SKM-1 treated with dmso at 0.1 percent for 144 hours (cell line): ENCODE data around the gene NUTM2E.
"Not testable (repeated sequence)": the region's sequence is repeated elsewhere in the genome, so short reads cannot be mapped to it uniquely, and the experiment has no call there.

Experiments
- DNase-seq: peaks from one replicate; lab custom pipeline; 2025; ENCODE audit not compliant: unreplicated experiment; lab: John Stamatoyannopoulos, UW

Gene NUTM2E, protein sequence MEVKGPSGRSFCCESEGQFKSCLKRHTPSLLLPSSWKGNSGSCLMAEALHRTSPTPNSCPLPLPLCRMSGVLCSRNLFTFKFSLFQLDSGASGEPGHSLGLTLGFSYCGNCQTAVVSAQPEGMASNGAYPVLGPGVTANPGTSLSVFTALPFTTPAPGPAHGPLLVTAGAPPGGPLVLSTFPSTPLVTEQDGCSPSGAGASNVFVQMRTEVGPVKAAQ (N-terminal part only)

DNA sequence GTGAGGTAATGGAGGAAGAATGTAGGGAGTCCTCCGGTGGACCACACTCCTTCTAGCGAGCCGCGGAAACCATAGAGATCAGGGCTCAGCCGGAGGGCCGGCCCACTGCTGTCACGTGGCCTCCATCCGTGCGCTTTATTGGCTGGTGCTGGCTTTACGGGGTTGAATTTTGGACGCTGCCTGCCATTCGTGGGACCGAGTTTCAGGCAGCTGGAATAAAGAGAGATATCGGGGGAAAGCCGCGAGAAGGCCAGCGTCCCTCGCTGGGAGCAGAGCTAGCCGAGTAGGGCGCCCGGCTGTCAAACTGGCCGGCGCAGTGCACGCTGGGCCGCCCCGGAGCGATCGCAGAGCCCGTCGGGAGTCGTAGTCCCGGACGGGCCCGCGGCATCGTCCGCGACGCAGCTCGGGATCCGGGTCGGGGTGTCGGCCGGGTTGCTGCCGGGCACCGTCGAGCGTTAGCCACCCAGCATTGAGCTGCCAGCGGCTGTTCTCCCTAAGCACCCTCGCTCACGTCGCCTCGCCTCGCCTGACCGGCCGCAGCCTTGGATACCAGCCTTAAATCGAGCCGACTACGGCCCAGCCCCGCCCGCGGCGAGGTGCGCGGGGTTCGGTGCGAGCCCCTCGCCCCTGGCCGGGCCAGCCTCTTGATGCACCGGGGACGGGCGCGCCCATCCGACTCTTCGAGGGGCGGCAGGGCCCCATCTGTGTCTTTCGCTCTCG, at the start of gene NUTM2E:
Gene NUTM2E, plus strand, starts transcription at position 244 of the 720 bp plus-strand sequence. CDS start 15,002 bp downstream, outside the sequence.
- DNase-seq, result peak; percentile 76

GRCh38 chr10:79777997-79778396, 48.5 kb upstream of the NUTM2E start:
- not testable (repeated sequence) for DNase-seq

GRCh38 chr10:79779310-79779938, 47.1 kb upstream of the NUTM2E start:
- DNase-seq, result peak; percentile 40

GRCh38 chr10:79779992-79780391, 46.5 kb upstream of the NUTM2E start:
- DNase-seq, result not testable (repeated sequence)

- not testable (repeated sequence) for DNase-seq
These were observed 45.0 kb upstream of the NUTM2E start for GRCh38 chr10:79781584-79781983.

- not testable (repeated sequence) for DNase-seq
These were observed 39.0 kb upstream of the NUTM2E start for GRCh38 chr10:79787455-79787952.

GRCh38 chr10:79789351-79789750, 37.2 kb upstream of the NUTM2E start:
- not testable (repeated sequence) for DNase-seq

GRCh38 chr10:79791906-79792517, 34.5 kb upstream of the NUTM2E start:
- not testable (repeated sequence) for DNase-seq

DNA sequence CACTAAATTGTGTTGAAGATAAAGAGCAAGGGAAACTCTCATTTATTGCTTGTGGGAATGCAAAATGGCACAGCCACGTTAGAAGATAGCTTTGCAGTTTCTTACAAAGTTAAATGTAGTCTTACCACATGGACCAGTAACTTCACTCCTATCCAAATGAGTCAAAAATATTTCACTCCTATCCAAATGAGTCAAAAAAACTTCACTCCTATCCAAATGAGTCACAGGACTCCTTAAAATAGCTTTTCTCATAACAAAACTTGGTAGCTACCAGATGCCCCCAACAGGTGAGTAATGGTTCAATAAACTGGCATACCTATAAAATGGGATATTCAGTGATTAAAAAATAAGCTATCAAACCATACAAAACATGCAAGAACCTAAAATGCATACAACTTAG, 27.2 kb upstream of the NUTM2E start:
- DNase-seq, result not testable (repeated sequence)

- DNase-seq, result not testable (repeated sequence)
These were observed 20.7 kb upstream of the NUTM2E start for GRCh38 chr10:79805857-79806256.

DNA sequence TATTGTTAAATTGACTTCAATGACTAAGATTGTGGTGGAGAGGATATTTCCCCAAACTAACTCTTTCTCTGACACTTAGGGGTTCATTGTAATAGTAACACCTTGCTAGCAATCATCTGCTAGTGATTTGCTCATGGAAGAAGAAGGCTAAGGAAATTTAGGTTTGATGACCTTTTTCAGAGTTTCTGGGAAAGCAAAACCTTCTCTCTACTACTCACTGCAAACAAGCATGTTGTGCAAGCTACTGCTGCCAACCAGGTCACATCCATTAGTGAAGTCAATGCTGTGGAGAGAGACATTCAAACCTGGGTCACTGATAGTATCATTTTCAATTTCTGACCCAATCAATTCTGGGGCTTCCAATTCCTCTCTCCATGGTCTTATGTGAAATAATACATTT, 14.6 kb upstream of the NUTM2E start:
- not testable (repeated sequence) for DNase-seq

DNA sequence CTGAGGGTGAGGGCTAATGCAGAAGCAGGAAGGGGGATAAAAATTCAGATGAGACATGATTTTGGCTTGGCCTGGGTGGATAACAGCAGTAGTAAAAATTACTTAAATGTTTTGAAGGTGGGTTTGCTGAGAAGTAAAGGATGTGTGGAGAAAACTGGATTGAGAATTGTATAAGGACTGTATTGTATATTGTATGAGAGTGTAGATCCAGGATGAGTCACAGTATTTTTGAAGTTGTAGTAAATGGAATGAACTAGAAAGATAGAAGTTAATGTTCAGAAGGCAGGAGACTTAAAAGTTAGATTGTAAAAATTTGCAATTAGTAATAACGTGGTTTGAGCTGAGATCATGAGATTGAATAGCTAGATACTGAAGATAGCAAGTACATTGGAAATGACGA, 10.2 kb upstream of the NUTM2E start:
- not testable (repeated sequence) for DNase-seq

DNA sequence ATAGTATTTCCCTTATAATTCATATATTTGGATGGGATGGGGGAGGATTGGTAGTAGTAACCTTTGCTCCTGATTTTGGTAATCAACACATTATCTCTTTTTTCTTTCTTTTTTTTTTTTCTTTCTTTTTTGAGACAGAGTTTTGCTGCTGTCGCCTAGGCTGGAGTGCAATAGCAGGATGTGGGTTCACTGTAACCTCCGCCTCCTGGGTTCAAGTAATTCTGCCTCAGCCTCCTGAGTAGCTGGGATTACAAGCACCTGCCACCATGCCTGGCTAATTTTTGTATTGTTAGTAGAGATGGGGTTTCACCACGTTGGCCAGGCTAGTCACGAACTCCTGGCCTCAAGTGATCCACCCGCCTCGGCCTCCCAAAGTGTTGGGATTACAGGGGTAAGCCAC, 3.2 kb upstream of the NUTM2E start:
- not testable (repeated sequence) for DNase-seq

DNA sequence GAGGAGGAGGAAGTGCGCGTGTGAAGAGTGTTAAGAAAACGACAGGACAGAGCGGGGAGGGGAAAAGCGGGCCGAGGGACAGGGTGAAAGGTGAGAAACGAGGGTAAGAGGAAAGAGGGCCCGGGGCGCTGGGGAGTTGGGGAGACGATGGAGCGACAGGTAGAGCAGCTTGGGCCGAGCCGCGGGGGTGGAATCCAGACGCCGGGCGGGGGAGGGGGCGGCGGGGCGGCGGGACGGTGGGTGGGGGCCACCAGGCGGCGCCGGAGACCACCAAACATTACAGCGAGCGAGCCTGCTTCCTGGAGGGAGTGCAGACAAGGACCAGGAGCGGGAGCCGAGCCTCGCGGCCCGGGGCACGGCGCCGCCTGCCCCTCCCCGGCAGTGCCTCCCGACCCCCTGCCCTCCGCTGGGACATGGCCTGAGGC, 940 bp upstream of the NUTM2E start:
- not testable (repeated sequence) for DNase-seq

DNA sequence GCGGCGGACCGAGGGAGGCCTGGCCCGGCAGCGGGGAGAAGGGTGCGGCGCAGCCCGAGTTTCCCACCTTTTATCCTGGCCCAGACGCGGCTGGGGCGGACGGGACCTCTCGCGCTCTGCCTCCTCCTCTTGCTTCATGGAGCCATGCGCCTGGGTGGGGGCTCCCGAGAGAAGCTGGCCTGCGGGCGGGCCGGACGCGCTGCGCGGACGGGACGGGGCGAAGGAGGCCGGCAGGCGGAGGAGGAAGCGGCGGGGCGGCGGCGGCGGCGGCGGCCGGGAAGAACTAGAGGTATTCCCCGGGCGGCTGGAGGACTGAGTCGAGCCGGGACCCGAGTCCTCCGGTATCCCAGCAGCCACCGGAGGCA, 426 bp upstream of the NUTM2E start:
- DNase-seq, result not testable (repeated sequence)

GRCh38 chr10:79833833-79834232, 7.3 kb downstream of the NUTM2E start:
- not testable (repeated sequence) for DNase-seq

DNA sequence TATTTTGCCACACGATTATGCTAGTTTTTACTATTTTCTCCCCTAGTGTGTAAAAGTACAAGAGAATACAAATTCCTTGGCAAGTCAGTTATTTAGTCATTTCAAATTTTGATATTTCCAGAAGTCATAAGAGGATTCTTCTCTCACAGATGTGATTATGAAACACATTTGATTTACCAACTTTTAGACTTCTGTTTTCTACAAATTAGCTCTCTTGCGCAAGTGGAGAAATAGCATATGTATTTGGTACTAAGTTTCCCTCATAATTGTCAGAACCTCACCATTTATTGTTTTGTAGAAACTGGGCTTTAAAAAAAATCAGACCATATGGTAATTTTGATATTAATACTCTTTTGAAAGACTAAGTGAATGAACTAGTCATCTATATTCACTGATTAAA, 9.4 kb downstream of the NUTM2E start:
- not testable (repeated sequence) for DNase-seq

- DNase-seq, result not testable (repeated sequence)
These were observed 10.4 kb downstream of the NUTM2E start for GRCh38 chr10:79836891-79837290.

DNA sequence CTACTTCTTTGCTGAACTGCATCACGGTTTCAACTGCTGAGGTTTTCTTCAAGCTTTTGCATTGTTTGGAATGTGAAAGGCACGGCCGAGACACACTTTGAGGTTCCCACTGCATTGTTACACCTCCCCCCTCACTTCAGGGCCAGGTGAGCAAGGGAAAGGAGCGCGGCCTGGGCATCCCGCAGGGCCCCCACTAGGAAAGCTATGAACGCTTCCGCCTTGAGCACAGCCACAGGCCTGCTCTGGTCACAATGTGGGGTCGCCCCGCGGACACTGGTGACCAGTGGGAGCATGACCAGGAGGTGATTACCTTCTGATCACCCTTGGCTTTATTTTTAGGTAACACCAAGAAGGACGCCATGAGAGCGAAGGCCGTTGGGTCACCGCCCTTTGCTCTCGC, 11.9 kb downstream of the NUTM2E start:
- not testable (repeated sequence) for DNase-seq

GRCh38 chr10:79853191-79853854, 26.8 kb downstream of the NUTM2E start:
- not testable (repeated sequence) for DNase-seq

DNA sequence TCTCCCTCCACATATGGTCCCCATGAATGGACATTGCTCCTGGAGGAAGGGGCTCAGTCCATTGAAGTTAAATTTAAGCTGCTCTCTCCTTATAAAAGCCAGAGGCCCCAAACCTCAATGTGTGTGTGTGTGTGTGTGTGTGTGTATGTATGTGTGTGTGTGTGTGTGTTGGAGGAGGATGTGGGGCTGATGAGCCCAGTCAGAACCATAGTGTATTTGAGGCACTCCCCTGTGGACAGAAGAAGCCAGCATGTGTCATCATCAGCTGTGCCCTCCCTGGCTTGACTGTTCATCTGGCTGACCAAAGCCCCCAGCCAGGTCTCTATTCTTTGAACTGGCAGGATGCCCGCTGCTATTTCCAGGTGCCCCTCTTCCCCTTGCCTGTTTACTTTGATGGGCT, 35.7 kb downstream of the NUTM2E start:
- not testable (repeated sequence) for DNase-seq
